Activated CD4-positive, alpha-beta T cell treated with anti-CD3 and anti-CD28 coated beads for 24 hours (primary cell): ENCODE measurements around the gene CBX4.

Source experiments
- DNase-seq, 2 donors: peaks; one replicate each; pipeline ENCODE4 v3.0.0-alpha.2; 2020; ENCODE audit warnings: low read depth in 2 of 2

Gene CBX4

GRCh38 chr17:79799538-79800324 lies 39.5 kb downstream of the CBX4 start:
- no peak for DNase-seq

GRCh38 chr17:79799174-79799537 lies 40.1 kb downstream of the CBX4 start:
- no peak for DNase-seq

GRCh38 chr17:79798299-79799173 lies 40.7 kb downstream of the CBX4 start:
- DNase-seq = no peak

GRCh38 chr17:79797492-79798298 lies 41.5 kb downstream of the CBX4 start:
- no peak for DNase-seq

GRCh38 chr17:79796763-79797491 lies 42.3 kb downstream of the CBX4 start, which contains the start of gene CBX8:
Gene CBX8 (minus strand): TSS chr17:79797077. CDS start chr17:79796998, 79 bp downstream.
- DNase-seq = peak; percentile 99

GRCh38 chr17:79796444-79796762 lies 42.8 kb downstream of the CBX4 start:
- DNase-seq = no peak

- DNase-seq = no peak
These were observed 43.3 kb downstream of the CBX4 start for GRCh38 chr17:79795795-79796443.

GRCh38 chr17:79794659-79795511 lies 44.4 kb downstream of the CBX4 start:
- DNase-seq = no peak

- no peak for DNase-seq
These were observed 45.3 kb downstream of the CBX4 start for GRCh38 chr17:79793924-79794304.

- DNase-seq = no peak
These were observed 46.0 kb downstream of the CBX4 start for GRCh38 chr17:79792984-79793923.

- no peak for DNase-seq
These were observed 46.8 kb downstream of the CBX4 start for GRCh38 chr17:79792341-79792871.

GRCh38 chr17:79791735-79792161 lies 47.5 kb downstream of the CBX4 start:
- DNase-seq = no peak

GRCh38 chr17:79790805-79791734 lies 48.2 kb downstream of the CBX4 start:
- no peak for DNase-seq

- DNase-seq = no peak
These were observed 49.1 kb downstream of the CBX4 start for GRCh38 chr17:79789943-79790804.

GRCh38 chr17:79788989-79789942 lies 50.0 kb downstream of the CBX4 start:
- no peak for DNase-seq
